ENCODE measurements around the gene DYNC1I2. TPM values are rescaled to one million over a fixed set of nuclear protein-coding genes. Genes with fewer than 3 reads are reported as not detected.

DYNC1I2 gene
- total RNA-seq, 1 donor from 2014 or later = 118 TPM

GRCh38 chr2:171667041-171667440 is 20.2 kb upstream of the DYNC1I2 start:
- H3K36me3 Mint-ChIP-seq (ENCODE audit: unreplicated experiment) = no peaks in the 10 kb centered on the region
- H3K27me3 Mint-ChIP-seq (ENCODE audit: unreplicated experiment) = peaks cover 33% of the 10 kb centered on the region
- no peak for TF ChIP-seq CTCF (IDR thresholded peaks at IDR 0.05)
- H3K4me3 Mint-ChIP-seq (ENCODE audit: unreplicated experiment) = no peak overlapping the region
- no peak for DNase-seq (ENCODE audit: extremely low spot score, unreplicated experiment)
- peaks cover 2% of the 10 kb centered on the region for H3K4me1 Mint-ChIP-seq (ENCODE audit: unreplicated experiment)
- no peak overlapping the region for H3K27ac Mint-ChIP-seq (ENCODE audit: unreplicated experiment)
- no peaks in the 10 kb centered on the region for H3K9me3 Mint-ChIP-seq (ENCODE audit: unreplicated experiment)

GRCh38 chr2:171668183-171668582 is 19.1 kb upstream of the DYNC1I2 start:
- no peak for DNase-seq (ENCODE audit: extremely low spot score, unreplicated experiment)
- Mint-ChIP-seq H3K27me3 (ENCODE audit: unreplicated experiment) (peaks cover 26% of the 10 kb centered on the region), H3K4me1 (ENCODE audit: unreplicated experiment) (peaks cover 6% of the 10 kb centered on the region), H3K27ac (ENCODE audit: unreplicated experiment) (no peak overlapping the region), H3K36me3 (ENCODE audit: unreplicated experiment) (no peaks in the 10 kb centered on the region), H3K4me3 (ENCODE audit: unreplicated experiment) (no peak overlapping the region), H3K9me3 (ENCODE audit: unreplicated experiment) (no peaks in the 10 kb centered on the region)
- TF ChIP-seq CTCF (IDR thresholded peaks at IDR 0.05) = no peak

DNA sequence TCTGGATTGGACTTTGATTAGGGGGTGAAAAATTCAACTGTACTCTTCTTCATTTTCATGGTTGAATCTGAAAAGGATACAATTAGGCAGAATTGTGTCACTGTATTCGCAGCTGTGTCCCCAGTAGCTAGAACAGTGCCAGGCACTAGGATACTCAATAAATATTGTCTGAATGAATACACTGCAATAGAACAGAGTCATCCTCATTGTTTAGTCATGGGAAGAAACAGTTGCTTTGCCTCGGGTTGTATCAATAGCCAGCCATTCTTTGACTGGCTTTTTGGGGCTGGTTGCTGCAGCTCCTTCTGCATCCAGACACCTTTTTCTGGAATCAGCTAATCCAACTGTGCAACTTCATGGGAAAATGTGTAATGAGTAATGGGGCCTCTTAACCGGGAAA is 18.1 kb upstream of the DYNC1I2 start:
- DNase-seq (ENCODE audit: extremely low spot score, unreplicated experiment) = no peak
- H3K27me3 Mint-ChIP-seq (ENCODE audit: unreplicated experiment) = peaks cover 24% of the 10 kb centered on the region
- no peaks in the 10 kb centered on the region for H3K9me3 Mint-ChIP-seq (ENCODE audit: unreplicated experiment)
- no peak overlapping the region for H3K4me3 Mint-ChIP-seq (ENCODE audit: unreplicated experiment)
- no peak for TF ChIP-seq CTCF (IDR thresholded peaks at IDR 0.05)
- no peaks in the 10 kb centered on the region for H3K36me3 Mint-ChIP-seq (ENCODE audit: unreplicated experiment)
- H3K4me1 Mint-ChIP-seq (ENCODE audit: unreplicated experiment) = peaks cover 6% of the 10 kb centered on the region
- no peak overlapping the region for H3K27ac Mint-ChIP-seq (ENCODE audit: unreplicated experiment)

DNA sequence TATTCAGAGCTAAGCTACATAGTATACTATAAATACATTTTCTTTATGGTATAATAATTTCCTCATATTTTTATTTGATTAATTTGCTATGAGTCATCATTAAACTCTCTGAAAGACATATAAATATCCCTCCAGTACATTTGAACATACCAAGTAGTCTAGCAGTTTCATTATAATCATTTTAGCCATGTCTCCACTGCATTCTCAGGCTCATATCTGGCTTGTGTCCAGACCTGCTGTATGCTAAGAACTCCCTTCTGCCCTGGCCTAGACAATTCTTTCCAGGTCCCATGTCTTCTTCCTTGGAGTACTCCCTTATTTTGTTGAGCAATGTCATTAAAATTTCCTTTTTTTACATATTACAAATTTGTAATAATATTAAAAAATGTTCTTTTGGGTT is 16.6 kb upstream of the DYNC1I2 start:
- Mint-ChIP-seq H3K27ac (ENCODE audit: unreplicated experiment) (no peak overlapping the region), H3K36me3 (ENCODE audit: unreplicated experiment) (no peaks in the 10 kb centered on the region), H3K4me1 (ENCODE audit: unreplicated experiment) (peaks cover 6% of the 10 kb centered on the region), H3K9me3 (ENCODE audit: unreplicated experiment) (no peaks in the 10 kb centered on the region), H3K27me3 (ENCODE audit: unreplicated experiment) (peaks cover 23% of the 10 kb centered on the region), H3K4me3 (ENCODE audit: unreplicated experiment) (no peak overlapping the region)
- no peak for TF ChIP-seq CTCF (IDR thresholded peaks at IDR 0.05)
- no peak for DNase-seq (ENCODE audit: extremely low spot score, unreplicated experiment)

- no peaks in the 10 kb centered on the region for H3K9me3 Mint-ChIP-seq (ENCODE audit: unreplicated experiment)
- H3K4me3 Mint-ChIP-seq (ENCODE audit: unreplicated experiment) = no peak overlapping the region
- no peak for DNase-seq (ENCODE audit: extremely low spot score, unreplicated experiment)
- no peak for TF ChIP-seq CTCF (IDR thresholded peaks at IDR 0.05)
- H3K27ac Mint-ChIP-seq (ENCODE audit: unreplicated experiment) = no peak overlapping the region
- H3K27me3 Mint-ChIP-seq (ENCODE audit: unreplicated experiment) = peaks cover 21% of the 10 kb centered on the region
- peaks cover 6% of the 10 kb centered on the region for H3K4me1 Mint-ChIP-seq (ENCODE audit: unreplicated experiment)
- no peaks in the 10 kb centered on the region for H3K36me3 Mint-ChIP-seq (ENCODE audit: unreplicated experiment)
Observed at GRCh38 chr2:171671867-171672266, 15.4 kb upstream of the DYNC1I2 start.
